SK-N-MC (cell line): ENCODE measurements around the gene LTA4H.

Experiments used
- EZH2 ChIP-seq: fragments of 200-600 bp; sonication (generic); IDR thresholded peaks from one replicate; pipeline ENCODE4 v1.6.1; 2017; ENCODE audit warnings: antibody characterized with exemption
- FOXP2 ChIP-seq: optimal IDR thresholded peaks from 2 replicates; pipeline ENCODE3; 2011; ENCODE audit warnings: mild to moderate bottlenecking, moderate library complexity; ENCODE audit not compliant: insufficient read depth; ENCODE audit errors: extremely low read length, control extremely low read depth
- POLR2AphosphoS5 ChIP-seq: IDR thresholded peaks from 2 replicates; pipeline ENCODE4 v1.6.1; 2012; ENCODE audit warnings: mild to moderate bottlenecking, low read depth, low read length, borderline replicate concordance

DNA sequence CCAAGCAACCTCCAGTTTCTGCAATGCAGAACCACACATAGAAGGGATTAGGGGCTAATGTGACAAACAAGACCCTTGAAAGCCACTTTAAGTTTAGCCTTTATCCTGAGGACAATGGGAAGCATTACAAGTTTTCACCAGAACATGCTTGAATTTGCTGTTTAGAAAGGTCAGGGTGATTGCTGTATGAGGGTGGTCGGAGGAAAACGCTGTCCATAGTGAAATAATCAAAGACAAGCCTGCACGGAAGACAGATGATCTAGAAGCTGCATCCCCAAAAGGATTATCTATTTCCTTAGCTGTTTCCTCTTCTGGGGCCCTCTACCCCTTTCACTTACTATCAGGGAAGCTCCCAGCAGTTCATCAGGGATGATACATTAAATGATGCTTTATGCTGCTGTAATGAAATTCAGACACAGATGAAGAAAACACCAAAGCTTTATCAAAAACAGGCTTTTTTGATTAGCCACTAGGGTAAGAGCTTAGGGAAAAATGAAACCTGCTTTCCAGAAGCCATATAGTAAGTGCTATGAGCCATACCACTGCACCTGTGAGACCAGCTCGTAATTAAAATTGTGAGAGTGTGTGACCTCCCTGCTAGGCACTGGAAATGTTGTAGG lies 45.8 kb downstream of the LTA4H start:
- TF ChIP-seq POLR2AphosphoS5 (no peak), EZH2 (no peak), FOXP2 (no peak)
